AML-193 (cell line): Measurements from ENCODE around the gene CD320.
"Not testable (repeated sequence)": the region's sequence is repeated elsewhere in the genome, so short reads cannot be mapped to it uniquely, and the experiment has no call there.

Experiments
- DNase-seq, 2 experiments: peaks; one replicate each; lab custom pipeline; 2025; lab: John Stamatoyannopoulos, UW

CD320 gene

DNA sequence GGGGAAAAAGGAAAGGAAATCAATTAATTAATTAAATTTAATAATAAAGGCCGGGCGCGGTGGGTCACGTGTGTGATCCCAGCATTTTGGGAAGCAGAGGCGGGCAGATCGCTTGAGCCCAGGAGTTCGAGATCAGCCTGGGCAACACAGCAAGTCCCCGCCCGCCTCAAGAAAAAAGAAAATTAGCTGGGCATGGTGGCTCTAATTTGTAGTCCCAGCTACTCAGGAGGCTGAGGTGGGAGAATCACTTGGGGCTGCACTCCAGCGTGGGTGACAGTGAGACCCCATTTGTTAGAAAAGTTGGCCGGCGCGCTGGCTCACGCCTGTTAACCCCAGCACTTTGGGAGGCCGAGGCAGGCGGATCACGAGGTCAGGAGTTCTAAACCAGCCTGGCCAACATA, 733 bp upstream of the CD320 start:
- no peak for DNase-seq

DNA sequence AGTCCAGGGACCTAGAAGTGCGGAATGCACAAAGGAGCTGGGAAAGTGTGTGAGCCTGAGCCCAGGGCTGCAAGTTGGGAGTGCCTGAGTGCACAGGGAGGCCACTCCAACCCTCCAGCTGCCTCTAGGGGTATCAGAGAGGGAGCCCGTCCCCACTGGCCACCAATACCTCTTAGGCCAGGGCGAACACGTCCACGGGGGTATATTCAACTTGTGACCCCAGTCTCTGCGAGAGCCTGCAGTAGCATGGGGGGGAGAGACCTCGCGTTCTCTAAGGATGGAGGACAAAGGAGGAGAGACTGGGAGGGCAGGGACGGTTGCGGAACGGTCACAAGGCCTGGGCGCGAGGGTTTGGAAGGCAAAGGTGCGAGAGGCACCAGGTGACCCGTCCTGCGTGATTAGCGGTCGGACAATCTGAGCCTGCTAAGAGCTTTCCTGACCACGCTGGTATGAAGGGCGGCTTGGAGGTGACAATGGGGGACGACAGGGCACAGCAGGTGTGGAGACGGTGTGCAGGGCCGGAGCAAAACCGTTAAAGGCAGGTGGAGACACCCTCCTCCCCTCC, 676 bp downstream of the CD320 start:
- no peak for DNase-seq

DNA sequence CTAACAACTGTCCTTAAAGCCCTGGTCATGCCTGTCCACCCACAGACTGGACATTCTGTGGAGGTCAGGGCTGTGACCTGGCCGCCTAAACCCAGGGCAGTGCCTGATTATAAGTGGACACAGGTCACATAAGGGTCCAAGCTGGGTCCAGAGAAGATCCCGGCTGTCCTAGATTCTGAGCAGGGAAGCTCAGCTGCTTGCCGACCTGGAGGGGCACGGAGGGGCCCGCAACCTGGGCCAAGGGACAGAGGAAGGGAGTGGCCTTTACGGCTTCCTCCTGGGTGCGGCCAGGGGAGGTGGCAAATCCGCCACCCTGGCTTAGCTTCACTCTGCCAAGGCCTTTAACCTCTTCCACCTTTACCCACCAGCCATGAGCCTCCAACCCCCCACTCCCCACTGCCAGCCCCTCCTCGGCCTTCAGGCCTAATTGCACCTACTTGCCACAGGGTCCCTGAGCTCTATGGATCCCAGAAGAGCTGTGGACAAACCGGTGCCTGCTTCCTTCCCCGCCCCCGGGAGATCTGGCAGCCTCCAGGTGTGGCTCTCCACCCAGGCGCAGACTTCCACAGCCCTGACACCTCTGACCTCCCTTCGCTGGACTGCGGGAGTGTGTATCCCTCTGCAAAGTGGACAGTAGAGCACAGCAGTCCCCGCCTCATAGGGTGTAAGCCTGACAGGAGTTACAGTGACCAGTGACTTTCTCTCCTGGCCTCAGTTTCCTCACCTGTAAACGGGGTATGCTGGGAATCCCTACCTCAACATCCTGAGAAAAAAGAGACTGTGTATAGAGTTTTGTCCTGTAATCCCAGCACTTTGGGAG, 1.7 kb downstream of the CD320 start:
- no peak for DNase-seq

DNA sequence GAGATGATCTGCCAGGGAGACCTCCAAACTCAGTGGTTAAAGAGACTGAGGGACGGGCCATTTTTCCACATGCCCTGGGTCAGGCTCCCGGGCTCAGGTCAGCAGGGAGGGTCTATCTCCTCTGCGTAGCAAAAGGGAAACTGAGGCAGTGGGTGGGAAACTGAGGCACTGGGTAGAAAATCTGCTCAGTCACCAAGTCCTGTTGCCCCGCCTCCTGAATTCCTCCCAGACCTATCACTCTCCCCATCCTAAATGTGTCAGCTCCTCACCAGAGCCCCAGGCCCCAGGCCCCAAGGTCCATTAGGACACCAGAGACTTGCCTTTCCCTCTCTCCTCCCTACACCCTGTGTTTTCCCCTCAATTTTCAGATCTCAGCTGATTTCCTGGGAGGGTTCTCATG, 2.4 kb downstream of the CD320 start:
- no peak for DNase-seq

DNA sequence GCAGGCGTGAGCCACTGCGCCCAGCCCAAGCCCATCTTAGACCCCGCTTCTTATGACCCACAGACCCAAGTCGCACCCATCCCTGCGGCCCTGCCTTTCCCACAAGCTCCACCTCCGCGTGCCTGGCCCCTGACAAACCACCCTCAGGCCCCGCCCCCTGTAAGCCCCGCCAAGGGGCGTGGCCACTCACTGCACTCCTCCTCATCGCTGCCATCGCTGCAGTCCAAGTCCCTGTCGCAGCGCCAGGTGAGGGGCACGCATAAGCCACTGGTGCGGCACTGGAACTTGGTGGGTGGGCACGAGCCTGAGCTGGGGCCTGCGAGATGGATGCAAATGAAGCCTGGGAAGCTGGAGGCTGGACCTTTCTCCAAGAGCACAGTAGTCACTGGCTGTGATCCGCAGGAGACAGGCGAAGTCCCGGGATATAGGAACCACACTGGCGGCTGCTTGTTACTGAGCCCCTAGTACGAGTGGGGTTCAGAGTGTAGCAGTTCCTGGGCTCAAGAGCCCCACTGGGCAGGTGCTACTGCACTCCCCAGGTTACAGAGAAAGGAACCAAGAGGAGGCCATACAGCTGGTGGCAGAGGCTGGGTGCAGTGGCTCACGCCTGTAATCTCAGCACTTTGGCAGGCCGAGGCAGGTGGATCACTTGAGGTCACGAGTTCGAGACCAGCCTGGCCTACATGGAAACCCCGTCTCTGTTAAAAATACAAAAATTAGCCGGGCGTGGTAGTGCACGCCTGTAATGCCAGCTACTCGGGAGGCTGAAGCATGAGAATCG, 3.1 kb downstream of the CD320 start:
- DNase-seq, result no peak

DNA sequence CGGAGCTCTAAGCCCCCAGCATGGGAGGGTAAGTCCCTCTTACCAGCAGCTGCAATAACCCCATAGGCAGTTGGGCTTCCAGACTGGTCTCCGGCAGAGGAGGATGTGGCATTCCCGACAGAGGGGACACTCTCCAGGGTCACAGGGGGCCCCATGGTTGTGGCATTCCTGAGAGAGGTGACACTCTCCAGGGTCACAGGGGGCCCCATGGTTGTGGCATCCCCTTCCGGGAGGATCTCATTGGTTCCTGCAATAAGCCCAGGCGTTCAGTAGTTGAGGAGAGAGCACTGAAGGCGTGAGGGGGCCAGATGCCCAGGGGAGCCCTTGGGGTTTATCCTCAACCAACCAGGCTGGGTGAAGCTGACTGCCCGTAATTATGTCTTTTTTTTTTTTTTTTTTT, 5.4 kb downstream of the CD320 start:
- no peak for DNase-seq

DNA sequence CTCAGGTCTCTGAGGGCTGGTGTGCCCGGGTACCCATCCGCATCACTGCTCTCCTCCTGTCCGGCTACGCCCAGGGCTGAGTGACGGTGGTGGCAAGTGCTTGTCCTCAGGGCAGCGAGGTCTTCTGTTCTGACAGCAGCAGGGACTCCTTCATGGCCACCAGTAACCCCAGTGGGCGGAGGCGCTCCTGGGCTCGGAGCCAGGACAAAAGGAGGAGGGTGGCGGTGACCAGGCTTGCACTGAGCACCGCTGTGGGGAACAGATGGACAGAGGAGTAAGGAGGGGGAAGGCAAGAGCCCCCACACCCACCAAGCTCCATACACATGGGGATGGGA, 5.8 kb downstream of the CD320 start:
- DNase-seq, result no peak

DNA sequence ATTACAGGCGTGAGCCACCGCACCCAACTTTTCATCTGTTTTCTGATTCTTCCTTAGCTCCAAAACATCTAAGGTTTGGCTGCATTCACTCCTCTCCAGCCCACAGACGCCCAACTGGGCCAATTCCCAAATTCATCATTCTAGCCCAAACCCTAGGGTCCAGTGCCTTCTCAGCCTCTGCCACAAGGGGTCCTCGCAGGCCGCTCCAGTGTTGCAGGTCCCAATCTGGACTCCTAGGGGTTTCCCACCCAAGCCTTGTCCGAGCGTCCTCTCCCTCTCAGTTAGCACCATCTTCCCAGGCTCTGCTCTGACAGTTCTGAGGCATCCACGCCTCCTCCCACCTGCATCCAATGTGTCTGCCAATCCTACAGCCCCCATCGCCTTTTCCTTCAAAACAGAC, 16.8 kb downstream of the CD320 start:
- not testable (repeated sequence) for DNase-seq

DNA sequence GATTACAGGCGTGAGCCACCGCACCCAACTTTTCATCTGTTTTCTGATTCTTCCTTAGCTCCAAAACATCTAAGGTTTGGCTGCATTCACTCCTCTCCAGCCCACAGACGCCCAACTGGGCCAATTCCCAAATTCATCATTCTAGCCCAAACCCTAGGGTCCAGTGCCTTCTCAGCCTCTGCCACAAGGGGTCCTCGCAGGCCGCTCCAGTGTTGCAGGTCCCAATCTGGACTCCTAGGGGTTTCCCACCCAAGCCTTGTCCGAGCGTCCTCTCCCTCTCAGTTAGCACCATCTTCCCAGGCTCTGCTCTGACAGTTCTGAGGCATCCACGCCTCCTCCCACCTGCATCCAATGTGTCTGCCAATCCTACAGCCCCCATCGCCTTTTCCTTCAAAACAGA, 31.6 kb downstream of the CD320 start:
- not testable (repeated sequence) for DNase-seq

DNA sequence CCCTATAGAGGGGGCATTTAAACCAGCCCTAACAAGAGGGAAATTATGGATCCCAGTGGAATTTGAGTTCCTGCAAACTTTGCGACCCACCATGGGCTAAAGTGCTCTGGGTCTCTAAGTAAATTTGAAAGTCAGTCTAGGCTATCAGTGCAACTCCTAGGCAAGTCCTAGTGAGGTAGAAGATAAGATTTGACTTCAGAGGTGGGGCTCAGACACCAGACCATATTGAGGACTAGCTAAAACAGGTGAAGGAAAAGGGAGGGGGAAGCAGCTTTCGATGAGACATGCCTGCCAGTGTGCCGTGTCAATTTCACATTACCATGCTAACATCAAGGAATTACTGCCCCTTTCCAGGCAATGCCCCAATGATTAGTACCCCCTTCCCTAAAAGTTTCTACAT, 38.4 kb downstream of the CD320 start:
- no peak for DNase-seq

DNA sequence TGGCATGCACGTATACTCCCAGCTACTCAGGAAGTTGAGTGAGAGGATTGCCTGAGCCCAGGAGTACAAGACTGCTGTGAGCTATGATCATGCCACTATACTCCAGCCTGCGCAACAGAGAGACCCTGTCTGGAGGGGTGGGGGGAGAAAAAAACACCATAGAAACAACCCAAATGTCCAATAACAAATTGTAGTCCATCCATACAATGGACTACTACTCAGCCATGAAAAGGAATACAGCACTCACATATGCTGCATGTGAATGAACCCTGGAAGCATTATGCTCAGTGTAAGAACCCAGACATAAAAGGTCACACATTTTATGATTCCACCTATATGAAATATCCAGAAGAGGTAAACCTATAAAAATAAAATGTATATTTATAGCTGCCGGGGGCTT, 42.3 kb downstream of the CD320 start:
- DNase-seq, result no peak

DNA sequence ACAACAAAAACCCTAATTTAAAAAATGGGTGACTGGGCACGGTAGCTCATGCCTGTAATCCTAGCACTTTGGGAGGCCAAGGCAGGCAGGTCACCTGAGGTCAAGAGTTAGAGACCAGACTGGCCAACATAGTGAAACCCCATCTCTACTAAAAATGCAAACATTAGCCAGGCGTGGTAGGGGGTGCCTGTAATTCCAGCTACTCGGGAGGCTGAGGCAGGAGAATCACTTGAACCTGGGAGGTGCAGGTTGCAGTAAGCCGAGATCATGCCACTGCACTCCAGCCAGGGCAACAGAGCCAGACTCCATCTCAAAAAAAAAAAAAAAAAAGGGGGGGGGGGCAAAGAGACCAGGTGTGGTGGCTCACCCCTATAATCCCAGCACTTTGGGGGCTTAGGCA, 43.9 kb downstream of the CD320 start:
- DNase-seq, result not testable (repeated sequence)

DNA sequence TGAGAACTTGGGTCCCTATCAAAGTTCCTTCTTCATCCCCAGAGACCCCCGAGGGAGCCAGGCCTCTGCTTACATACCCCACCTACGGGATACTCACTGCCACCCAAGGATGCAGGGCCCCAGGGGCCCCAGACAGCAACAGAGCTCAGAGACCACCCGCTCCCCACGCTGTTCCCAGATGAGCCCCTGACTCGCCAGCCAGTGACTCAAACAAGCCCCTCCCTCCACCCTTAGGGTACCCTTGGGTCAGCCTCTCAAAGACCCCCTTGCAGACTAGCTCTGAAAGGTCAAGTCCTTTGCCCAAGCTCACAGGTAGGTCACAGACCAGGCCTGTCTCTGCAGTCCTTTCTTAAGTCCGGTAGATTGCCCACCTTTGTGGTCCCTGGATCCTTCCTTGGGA, 45.7 kb downstream of the CD320 start:
- no peak for DNase-seq

DNA sequence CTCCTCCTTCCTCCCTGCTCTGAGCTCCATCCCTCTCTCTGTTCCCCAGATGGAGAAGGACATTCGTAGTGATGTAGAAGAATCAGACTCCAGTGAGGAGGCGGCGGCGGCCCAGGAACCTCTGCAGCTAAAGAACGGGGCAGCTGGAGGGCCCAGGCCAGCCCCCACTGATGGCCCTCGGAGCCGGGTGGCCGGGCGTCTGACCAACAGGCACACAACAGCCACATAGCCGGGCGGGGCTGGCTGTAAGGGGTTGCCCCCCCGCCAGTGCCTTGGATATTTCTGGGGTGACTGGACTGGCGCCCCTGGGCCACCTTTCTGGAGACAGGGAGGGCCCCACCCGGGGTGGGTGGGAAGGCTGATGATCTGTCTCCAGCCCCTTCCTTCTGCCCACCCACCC, 46.3 kb downstream of the CD320 start:
- DNase-seq, result no peak

DNA sequence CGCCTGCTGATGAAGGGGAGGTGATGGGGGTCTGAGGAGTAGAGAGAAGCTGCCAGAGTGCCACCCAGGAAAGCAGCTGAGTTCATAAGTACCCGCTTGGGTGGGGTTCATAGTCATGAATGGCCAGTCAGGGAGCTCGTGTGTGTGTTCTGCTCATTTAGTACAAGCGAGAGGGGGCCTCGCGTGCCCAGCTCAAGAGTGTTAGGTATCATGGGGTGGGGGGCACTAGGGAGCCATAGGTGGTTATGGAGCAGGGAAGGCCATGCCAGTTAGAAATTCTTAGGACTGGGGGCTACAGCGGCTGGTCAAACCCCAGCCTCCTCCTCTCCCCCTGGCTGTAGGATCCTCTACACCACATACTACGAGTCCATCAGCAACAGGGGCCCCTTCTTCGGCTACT, 46.8 kb downstream of the CD320 start:
- no peak for DNase-seq

DNA sequence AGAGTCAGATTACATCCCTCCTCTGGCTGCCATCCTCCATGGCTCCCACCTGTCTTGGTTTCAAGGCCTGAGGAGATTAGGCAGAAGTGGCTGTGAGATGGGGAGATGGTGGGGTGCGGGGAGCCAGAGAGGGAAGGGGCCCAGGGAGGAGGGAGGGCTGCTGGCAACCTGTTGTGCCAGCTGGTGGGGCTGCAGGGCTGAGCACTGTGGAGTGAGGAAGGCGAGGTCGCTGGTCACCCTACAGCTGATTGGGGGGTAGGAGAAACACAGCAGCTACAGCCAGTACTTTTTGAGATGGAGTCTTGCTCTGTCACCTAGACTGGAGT, 48.3 kb downstream of the CD320 start:
- no peak for DNase-seq

DNA sequence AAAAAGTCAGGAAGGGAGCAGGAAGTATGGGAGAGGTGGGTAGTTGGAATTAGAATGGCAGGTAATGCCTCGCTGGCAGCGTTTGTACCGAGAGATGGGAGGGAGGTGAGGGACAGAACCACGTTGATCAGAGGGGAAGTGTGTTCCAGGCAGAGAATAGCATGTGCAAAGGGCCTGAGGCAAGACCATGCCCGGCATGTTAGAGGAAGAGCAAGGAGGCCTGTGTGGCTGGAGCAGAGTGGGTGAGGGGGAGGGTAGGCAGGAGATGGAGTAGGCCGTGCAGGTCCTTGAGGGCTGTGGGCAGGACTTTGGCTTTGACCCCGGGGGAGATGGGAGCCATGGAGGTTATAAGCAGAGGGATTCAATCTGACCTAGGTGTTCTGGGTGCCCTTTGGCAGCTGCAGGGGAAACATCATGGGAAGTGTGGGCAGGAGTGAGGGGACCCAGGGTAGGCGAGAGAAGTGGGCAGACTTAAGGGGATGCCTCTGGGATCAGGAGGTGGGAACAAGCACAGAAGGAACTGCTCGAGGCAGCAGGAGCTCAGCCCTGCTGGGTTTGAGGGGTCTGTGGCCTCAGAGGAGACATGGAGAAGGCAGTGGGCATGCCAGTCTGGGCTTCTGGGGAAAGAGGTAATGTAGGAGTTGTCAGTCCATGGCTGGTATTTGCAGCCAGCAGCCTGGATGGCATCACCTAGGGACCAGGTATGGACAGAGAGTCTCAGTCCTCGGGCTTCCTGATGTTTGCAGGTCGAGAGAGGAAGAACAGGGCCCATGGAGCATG, 48.8 kb downstream of the CD320 start:
- DNase-seq, result no peak

DNA sequence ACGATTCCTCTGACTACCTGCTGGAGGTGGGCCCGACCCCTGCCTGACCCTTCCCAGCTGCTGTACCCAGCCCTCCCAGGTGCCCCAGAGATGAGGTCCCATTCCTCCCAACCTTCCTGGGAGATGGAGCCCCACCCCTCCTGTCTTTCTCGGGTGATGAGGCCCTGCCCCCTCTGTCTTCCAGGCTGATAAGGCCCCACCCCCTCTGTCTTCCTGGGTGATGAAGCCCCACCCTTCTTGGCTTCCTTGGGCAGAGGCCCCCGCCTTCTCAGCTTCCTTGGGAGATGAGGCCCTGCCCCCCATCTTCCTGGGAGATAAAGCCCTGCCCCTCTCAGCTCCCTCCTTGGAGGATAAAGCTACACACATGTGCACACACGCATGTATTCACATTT, 51.1 kb downstream of the CD320 start:
- DNase-seq, result no peak

DNA sequence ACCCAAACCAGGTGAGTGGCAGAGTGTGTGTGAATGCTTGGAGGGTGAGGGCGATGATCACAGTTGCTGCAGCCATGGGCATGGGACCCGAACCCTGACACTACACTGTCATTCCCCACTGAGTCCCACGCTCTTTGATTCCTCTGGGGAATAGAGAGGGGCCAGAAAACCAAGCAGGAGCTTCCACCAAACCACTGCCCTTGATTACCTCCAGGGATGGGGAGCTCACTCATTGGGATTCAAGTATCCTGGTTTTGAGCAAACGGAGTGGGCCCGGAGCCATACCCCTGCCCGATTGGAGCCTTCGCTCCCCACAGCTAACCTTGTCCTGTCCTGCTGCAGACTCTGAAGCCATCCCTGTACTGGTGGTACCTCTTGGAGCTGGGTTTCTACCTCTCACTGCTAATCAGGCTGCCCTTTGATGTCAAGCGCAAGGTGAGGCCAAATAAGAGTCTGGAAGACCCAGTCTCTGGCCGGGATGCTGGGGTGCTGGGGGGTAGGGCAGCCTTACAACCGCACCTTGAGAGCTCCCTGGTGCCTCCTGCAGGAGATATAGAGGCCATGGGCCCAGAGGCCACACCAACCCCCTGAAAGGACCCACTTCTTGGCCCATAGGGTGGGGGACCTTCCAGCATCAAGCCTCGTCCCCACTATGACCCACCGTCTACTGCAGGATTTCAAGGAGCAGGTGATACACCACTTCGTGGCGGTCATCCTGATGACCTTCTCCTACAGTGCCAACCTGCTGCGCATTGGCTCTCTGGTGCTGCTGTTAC, 51.7 kb downstream of the CD320 start:
- DNase-seq, result no peak

DNA sequence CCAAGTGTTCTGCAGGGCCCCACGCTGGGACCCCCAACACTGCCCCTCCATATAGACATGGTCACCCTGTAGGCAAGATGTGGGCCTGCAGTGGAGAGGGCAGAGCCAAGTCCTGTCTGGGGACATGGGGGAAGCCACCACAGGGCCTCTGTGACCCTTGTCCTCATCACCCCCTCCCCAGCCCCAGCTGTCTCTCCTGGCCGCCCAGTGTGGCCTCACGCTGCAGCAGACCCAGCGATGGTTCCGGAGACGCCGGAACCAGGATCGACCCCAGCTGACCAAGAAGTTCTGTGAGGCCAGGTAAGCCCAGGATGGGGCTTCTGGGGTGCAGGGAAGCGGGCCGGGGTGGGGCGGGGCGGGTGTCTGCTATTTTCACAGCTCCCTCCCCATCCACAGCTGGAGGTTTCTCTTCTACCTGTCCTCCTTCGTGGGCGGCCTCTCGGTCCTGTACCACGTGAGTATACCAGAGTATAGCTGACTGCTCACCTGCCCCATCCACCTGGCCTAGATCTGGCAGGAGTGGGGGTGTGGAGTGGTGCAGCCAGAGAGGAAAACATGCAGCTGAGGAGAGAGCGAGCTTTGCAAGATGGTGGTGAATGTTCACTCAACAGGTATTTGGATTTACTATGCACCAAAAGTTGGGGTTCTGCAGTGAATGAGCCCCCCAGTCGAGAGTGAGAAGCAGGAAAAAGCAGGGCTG, 52.6 kb downstream of the CD320 start:
- no peak for DNase-seq

DNA sequence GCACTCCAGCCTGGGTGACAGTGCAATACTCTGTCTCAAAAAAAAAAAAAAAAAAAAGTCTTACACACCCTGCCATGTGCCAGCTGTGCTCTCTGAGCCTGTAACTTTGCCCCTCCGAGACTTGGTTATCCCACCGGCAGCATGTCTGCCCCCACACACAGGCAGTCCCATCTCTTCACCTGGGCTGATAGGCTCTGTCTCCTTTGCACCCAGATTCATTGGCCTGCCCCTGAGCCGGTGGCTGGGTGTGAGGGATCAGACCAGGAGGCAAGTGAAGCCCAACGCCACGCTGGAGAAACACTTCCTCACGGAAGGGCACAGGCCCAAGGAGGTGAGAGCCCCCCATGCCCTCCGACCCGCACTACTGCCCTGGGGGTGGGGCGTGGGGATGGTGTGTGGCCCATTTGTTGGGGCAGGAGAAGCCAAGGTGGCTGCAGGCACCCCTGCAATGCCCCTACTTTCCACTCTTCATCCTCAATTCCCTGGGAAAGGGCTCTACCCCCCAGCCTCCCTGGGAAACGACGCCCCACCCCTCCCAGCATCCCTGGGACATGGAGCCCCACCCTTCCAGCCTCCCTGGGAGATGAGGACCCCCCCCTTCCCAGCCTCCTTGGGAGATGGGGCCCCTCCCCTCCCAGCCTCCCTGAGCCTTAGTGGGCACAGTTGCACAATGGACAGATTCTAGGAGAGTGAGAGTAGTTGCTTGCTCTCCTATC, 53.7 kb downstream of the CD320 start:
- DNase-seq, result no peak
